ENCODE data around the gene GABRG1. TPM values are rescaled to one million over a fixed set of nuclear protein-coding genes. Genes with fewer than 3 reads are reported as not detected.

Gene GABRG1
- total and polyA plus RNA-seq, 9 donors = 0.13 to 5.1 (median 0.77) TPM

GRCh38 chr4:46016306-46016705, 107.5 kb downstream of the GABRG1 start:
- intact Hi-C loops (cut with DNase I) = no loop called here
- H3K27ac ChIP-seq = no peak overlapping the region
- no peaks in the 10 kb centered on the region for H3K4me1 ChIP-seq (ENCODE audit: insufficient read depth)
- TF ChIP-seq POLR2A (IDR thresholded peaks at IDR 0.05) (no peak), EP300 (IDR thresholded peaks at IDR 0.05) (no peak), CTCF (IDR thresholded peaks at IDR 0.05) (no peak)
- no peaks in the 10 kb centered on the region for H3K9me3 ChIP-seq
- no peak for DNase-seq
- H3K4me3 ChIP-seq = no peak overlapping the region
- no peaks in the 10 kb centered on the region for H3K36me3 ChIP-seq
- no peaks in the 10 kb centered on the region for H3K27me3 ChIP-seq

GRCh38 chr4:45992728-45993127, 131.1 kb downstream of the GABRG1 start:
- DNase-seq = no peak
- no peak overlapping the region for H3K4me3 ChIP-seq

GRCh38 chr4:45989775-45990174, 134.1 kb downstream of the GABRG1 start:
- no peak for TF ChIP-seq POLR2A (IDR thresholded peaks at IDR 0.05)
- TF ChIP-seq CTCF (IDR thresholded peaks at IDR 0.05) = no peak
- no peak for TF ChIP-seq EP300 (IDR thresholded peaks at IDR 0.05)
- WGBS, 3 donors = 45 to 78% (median 53%) methylated on average over 1 of the region's 1 CpG

More at GRCh38 chr4:45992728-45993127, 131.1 kb downstream of the GABRG1 start:
- intact Hi-C loops (cut with DNase I) = no loop called here
- Histone ChIP-seq H3K36me3 (no peaks in the 10 kb centered on the region), H3K4me1 (ENCODE audit: insufficient read depth) (no peaks in the 10 kb centered on the region), H3K27me3 (no peaks in the 10 kb centered on the region), H3K27ac (no peak overlapping the region), H3K9me3 (no peaks in the 10 kb centered on the region)
- TF ChIP-seq POLR2A (IDR thresholded peaks at IDR 0.05) (no peak), EP300 (IDR thresholded peaks at IDR 0.05) (no peak), CTCF (IDR thresholded peaks at IDR 0.05) (no peak)

GRCh38 chr4:45987858-45988257, 136.0 kb downstream of the GABRG1 start:
- H3K27me3 ChIP-seq = no peaks in the 10 kb centered on the region
- DNase-seq = no peak
- H3K27ac ChIP-seq = no peak overlapping the region
- H3K4me3 ChIP-seq = no peak overlapping the region
- H3K4me1 ChIP-seq (ENCODE audit: insufficient read depth) = no peaks in the 10 kb centered on the region
- intact Hi-C loops (cut with DNase I) = no loop called here
- H3K36me3 ChIP-seq = no peaks in the 10 kb centered on the region
- no peaks in the 10 kb centered on the region for H3K9me3 ChIP-seq
- 82 to 90% (median 87%) methylated on average over 1 of the region's 1 CpG for WGBS, 3 donors
- TF ChIP-seq POLR2A (IDR thresholded peaks at IDR 0.05) (no peak), EP300 (IDR thresholded peaks at IDR 0.05) (no peak), CTCF (IDR thresholded peaks at IDR 0.05) (no peak)

More at GRCh38 chr4:45989775-45990174, 134.1 kb downstream of the GABRG1 start:
- H3K27me3 ChIP-seq = no peaks in the 10 kb centered on the region
- intact Hi-C loops (cut with DNase I) = no loop called here
- no peaks in the 10 kb centered on the region for H3K9me3 ChIP-seq
- no peaks in the 10 kb centered on the region for H3K36me3 ChIP-seq
- H3K4me1 ChIP-seq (ENCODE audit: insufficient read depth) = no peaks in the 10 kb centered on the region
- H3K4me3 ChIP-seq = no peak overlapping the region
- no peak for DNase-seq
- H3K27ac ChIP-seq = no peak overlapping the region
